HG03432 (cell line): ENCODE results near the gene CLDN17.

Experiments
- ATAC-seq: cut with Tn5 transposase; IDR thresholded peaks from one replicate; pipeline ENCODE4 v1.9.1; 2021; ENCODE audit warnings: mild to moderate bottlenecking, moderate library complexity; ENCODE audit not compliant: unreplicated experiment

CLDN17 gene

GRCh38 chr21:30126576-30126975 lies 40.0 kb downstream of the CLDN17 start:
- no peak for ATAC-seq

GRCh38 chr21:30117631-30118030 lies 49.0 kb downstream of the CLDN17 start:
- no peak for ATAC-seq

GRCh38 chr21:30116479-30116878 lies 50.1 kb downstream of the CLDN17 start:
- no peak for ATAC-seq
